Renal cortex interstitium (tissue), 15 donors: Measurements from ENCODE around the gene DET1. TPM values are rescaled to one million over a fixed set of nuclear protein-coding genes. Genes with fewer than 3 reads are reported as not detected.
"Not testable (repeated sequence)": the region's sequence is repeated elsewhere in the genome, so short reads cannot be mapped to it uniquely, and the experiment has no call there.

ENCODE experiments used
- DNase-seq, 11 donors: peaks; one replicate each; pipeline ENCODE4 v3.0.0-alpha.2; 2013; ENCODE audit warnings: low read depth in 9 of 11, low spot score in 4 of 11; ENCODE audit errors: extremely low read depth in 1 of 11
- long read RNA-seq, 16 experiments: transcript quantifications; one replicate each; lab custom pipeline, GENCODE V29; 2026
- polyA plus RNA-seq, 3 donors: library from polyadenylated mRNA; unstranded; fragments of 120-200 nt; gene quantifications; one replicate each; pipeline ENCODE4 v1.2.1, GENCODE V29; 2013; ENCODE audit not compliant: insufficient read length in 3 of 3

Gene DET1
- 10 to 100 TPM; 10.5 to 18.6 (median 13.8) TPM for polyA plus RNA-seq
- long read RNA-seq, donor 1, partial matches to known transcripts = 0 of 1 reads
- long read RNA-seq, donor 1, other reads (novel, unspliced or antisense) = 0 of 1 reads
- long read RNA-seq, donor 2, partial matches to known transcripts = 0 of 3 reads
- long read RNA-seq, donor 2, other reads (novel, unspliced or antisense) = 0 of 3 reads
- long read RNA-seq, donor 3, partial matches to known transcripts = 0 of 9 reads
- long read RNA-seq, donor 3, other reads (novel, unspliced or antisense) = 0 of 9 reads
- long read RNA-seq, donor 4, partial matches to known transcripts = 0 of 5 reads
- long read RNA-seq, donor 4, other reads (novel, unspliced or antisense) = 0 of 5 reads
- long read RNA-seq, donor 5 = 0 reads
- long read RNA-seq, donor 6, transcript DET1-208 (1 exons, 3,844 nt) = major isoform, 10 of 17 reads
- long read RNA-seq, donor 6, partial matches to known transcripts = 0 of 17 reads
- long read RNA-seq, donor 6, other reads (novel, unspliced or antisense) = 0 of 17 reads
- long read RNA-seq, donor 7, transcript DET1-208 (1 exons, 3,844 nt) = major isoform, 5 of 9 reads
- long read RNA-seq, donor 7, partial matches to known transcripts = 0 of 9 reads
- long read RNA-seq, donor 7, other reads (novel, unspliced or antisense) = 0 of 9 reads
- long read RNA-seq, donor 8 = 0 reads
- long read RNA-seq, donor 9, partial matches to known transcripts = 0 of 5 reads
- long read RNA-seq, donor 9, other reads (novel, unspliced or antisense) = 0 of 5 reads
- long read RNA-seq, donor 10, partial matches to known transcripts = 0 of 4 reads
- long read RNA-seq, donor 10, other reads (novel, unspliced or antisense) = 0 of 4 reads
- long read RNA-seq, donor 11, partial matches to known transcripts = 0 of 4 reads
- long read RNA-seq, donor 11, other reads (novel, unspliced or antisense) = 0 of 4 reads
- long read RNA-seq, donor 12, partial matches to known transcripts = 0 of 4 reads
- long read RNA-seq, donor 12, other reads (novel, unspliced or antisense) = 0 of 4 reads
- long read RNA-seq, donor 13 = 0 reads
- long read RNA-seq, donor 14, partial matches to known transcripts = 0 of 8 reads
- long read RNA-seq, donor 14, other reads (novel, unspliced or antisense) = 0 of 8 reads
- long read RNA-seq, donor 15, partial matches to known transcripts = 0 of 5 reads
- long read RNA-seq, donor 15, other reads (novel, unspliced or antisense) = 0 of 5 reads
- long read RNA-seq, donor 16, transcript DET1-208 (1 exons, 3,844 nt) = major isoform, 11 of 24 reads
- long read RNA-seq, donor 16, transcript DET1-201 (5 exons, 2,267 nt) = minor isoform, 9 of 24 reads
- long read RNA-seq, donor 16, partial matches to known transcripts = 0 of 24 reads
- long read RNA-seq, donor 16, other reads (novel, unspliced or antisense) = 0 of 24 reads

- peak; percentile 85 to 95 (median 88) for DNase-seq
Observed at GRCh38 chr15:88546248-88547129, at the start of gene DET1. Gene DET1 (minus strand): TSS chr15:88546681. CDS start chr15:88531705, 14,976 bp downstream.

GRCh38 chr15:88591384-88591783 lies 44.9 kb upstream of the DET1 start:
- DNase-seq = no peak

- DNase-seq = no peak
Observed at GRCh38 chr15:88590759-88591158, 44.3 kb upstream of the DET1 start.

GRCh38 chr15:88586401-88587162 lies 40.1 kb upstream of the DET1 start:
- DNase-seq = no peak

GRCh38 chr15:88580532-88580931 lies 34.1 kb upstream of the DET1 start:
- no peak for DNase-seq

- DNase-seq = no peak
Observed at GRCh38 chr15:88579322-88579721, 32.8 kb upstream of the DET1 start.

GRCh38 chr15:88574655-88575054 lies 28.2 kb upstream of the DET1 start:
- no peak for DNase-seq

GRCh38 chr15:88574077-88574476 lies 27.6 kb upstream of the DET1 start:
- DNase-seq = no peak

- DNase-seq = no peak
Observed at GRCh38 chr15:88571852-88572259, 25.4 kb upstream of the DET1 start.

GRCh38 chr15:88571153-88571851 lies 24.8 kb upstream of the DET1 start:
- no peak for DNase-seq

GRCh38 chr15:88568589-88568988 lies 22.1 kb upstream of the DET1 start:
- DNase-seq = no peak

GRCh38 chr15:88564741-88565140 lies 18.3 kb upstream of the DET1 start:
- no peak for DNase-seq

- no peak for DNase-seq
Observed at GRCh38 chr15:88563638-88564037, 17.2 kb upstream of the DET1 start.

GRCh38 chr15:88559565-88559964 lies 13.1 kb upstream of the DET1 start:
- DNase-seq = not testable (repeated sequence)

- not testable (repeated sequence) for DNase-seq
Observed at GRCh38 chr15:88558026-88558425, 11.5 kb upstream of the DET1 start.

- DNase-seq = not testable (repeated sequence)
Observed at GRCh38 chr15:88548009-88548408, 1.5 kb upstream of the DET1 start.
